ENCODE data around the gene ZDHHC8. TPM values are rescaled to one million over a fixed set of nuclear protein-coding genes. Genes with fewer than 3 reads are reported as not detected.
A peak's percentile ranks its signal among the peaks of the same experiment; 100 is the strongest.

ZDHHC8 gene
- total RNA-seq, 2 experiments from 2014 or later: 44.5 to 44.8 TPM

DNA sequence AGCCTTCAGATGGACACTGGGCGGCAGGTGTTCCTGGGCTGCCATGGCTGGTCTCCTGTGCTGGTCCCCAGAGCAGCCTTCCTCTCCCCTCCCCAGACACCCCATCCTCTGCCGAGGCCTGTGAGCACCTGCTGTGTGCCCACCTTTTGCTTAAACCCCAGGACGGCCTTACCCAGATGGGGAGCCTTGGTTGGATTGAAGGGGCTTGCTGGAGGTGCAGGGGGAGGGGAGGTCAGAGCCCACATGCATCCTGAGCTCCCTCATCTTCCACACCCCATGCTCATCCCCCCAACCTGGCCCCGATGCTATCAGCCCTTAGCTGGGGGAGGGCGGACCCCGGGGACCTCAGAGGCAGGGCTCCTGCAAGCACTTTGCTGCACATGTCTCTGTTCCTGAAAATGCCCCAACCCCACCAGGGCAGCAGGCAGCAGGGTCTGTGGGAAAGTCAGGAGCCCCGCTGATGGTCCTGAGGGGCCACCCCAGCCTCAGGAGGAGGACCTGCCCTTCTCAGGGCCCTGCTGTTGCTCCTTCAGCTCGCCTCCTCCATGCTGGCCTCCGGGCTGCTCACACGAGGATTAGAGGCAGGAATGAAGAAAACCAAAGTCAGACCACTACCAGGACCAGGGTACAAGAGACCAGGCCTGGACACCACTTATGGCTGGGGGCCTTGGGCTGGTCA, 60.8 kb downstream of the ZDHHC8 start:
- DNase-seq: no peak
- ATAC-seq: no peak
- Mint-ChIP-seq H3K27ac (no peak overlapping the region), H3K27me3 (no peaks in the 10 kb centered on the region), H3K36me3 (ENCODE audit: low read depth) (no peaks in the 10 kb centered on the region), H3K9me3 (no peaks in the 10 kb centered on the region), H3K4me3 (no peak overlapping the region), H3K4me1 (ENCODE audit: low read depth) (peaks cover 3% of the 10 kb centered on the region)
- intact Hi-C loops (cut with micrococcal nuclease): no loop called here
- ChIA-PET CTCF (interaction anchor here (0.7 to 1.4 kb wide), 3 partner anchors 21 to 66 kb away, joined by 3 read pairs; no protein-coding TSS in a partner anchor), POLR2A (interaction anchor here (0.9 kb wide), 1 partner anchor 14 kb away, joined by 3 read pairs; no protein-coding TSS in a partner anchor)
- TF ChIP-seq, protein P1, sequence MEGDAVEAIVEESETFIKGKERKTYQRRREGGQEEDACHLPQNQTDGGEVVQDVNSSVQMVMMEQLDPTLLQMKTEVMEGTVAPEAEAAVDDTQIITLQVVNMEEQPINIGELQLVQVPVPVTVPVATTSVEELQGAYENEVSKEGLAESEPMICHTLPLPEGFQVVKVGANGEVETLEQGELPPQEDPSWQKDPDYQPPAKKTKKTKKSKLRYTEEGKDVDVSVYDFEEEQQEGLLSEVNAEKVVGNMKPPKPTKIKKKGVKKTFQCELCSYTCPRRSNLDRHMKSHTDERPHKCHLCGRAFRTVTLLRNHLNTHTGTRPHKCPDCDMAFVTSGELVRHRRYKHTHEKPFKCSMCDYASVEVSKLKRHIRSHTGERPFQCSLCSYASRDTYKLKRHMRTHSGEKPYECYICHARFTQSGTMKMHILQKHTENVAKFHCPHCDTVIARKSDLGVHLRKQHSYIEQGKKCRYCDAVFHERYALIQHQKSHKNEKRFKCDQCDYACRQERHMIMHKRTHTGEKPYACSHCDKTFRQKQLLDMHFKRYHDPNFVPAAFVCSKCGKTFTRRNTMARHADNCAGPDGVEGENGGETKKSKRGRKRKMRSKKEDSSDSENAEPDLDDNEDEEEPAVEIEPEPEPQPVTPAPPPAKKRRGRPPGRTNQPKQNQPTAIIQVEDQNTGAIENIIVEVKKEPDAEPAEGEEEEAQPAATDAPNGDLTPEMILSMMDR (IDR thresholded peaks at IDR 0.05): no peak

DNA sequence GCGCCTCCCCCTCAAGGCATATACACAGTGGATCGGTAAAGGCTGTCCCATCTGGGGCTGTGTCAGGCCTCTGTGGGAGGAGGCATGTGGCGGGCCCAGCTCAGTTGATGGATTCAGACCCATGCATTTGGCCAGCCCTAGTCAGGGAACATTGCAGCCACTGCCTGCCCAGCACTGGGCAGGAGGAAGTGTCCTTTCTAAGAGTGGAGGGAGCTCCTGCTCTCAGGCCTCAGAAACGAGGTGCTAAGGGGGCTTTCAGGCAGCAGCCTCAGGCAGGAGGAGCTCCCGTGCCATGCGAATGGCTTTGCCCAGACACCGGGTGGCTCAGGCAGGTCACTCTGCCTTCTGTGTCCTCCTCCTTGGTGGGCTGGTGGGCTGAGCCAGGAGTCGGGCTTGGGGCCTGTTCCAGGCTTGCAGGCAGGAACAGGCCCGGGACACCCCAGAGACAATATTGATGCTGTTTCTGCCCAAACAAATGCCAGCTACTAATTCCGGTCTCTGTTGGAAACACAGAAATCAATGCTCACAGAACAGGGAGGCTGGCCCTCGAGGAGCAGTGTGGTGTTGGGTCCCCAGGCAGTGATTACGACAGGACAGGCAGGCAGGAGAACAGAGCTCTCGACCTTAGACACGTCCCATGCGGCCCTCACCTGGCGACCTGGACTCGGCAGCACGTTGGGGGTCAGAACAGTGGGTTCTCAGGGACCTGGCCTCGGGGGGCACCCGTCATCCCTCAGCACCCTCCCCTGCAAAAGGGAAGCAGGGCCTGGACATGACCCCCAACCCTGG, 61.6 kb downstream of the ZDHHC8 start:
- intact Hi-C loops (cut with micrococcal nuclease): no loop called here
- Mint-ChIP-seq H3K4me1 (ENCODE audit: low read depth) (peaks cover 3% of the 10 kb centered on the region), H3K4me3 (no peak overlapping the region), H3K36me3 (ENCODE audit: low read depth) (no peaks in the 10 kb centered on the region), H3K27me3 (no peaks in the 10 kb centered on the region), H3K27ac (no peak overlapping the region), H3K9me3 (no peaks in the 10 kb centered on the region)
- ChIA-PET POLR2A (interaction anchor here (0.9 kb wide), 1 partner anchor 15 kb away, joined by 3 read pairs; no protein-coding TSS in a partner anchor), CTCF (interaction anchor here (0.7 to 1.4 kb wide), 3 partner anchors 20 to 66 kb away, joined by 3 read pairs; no protein-coding TSS in a partner anchor)
- DNase-seq: no peak
- TF ChIP-seq, protein P1 (IDR thresholded peaks at IDR 0.05): no peak
- no peak for ATAC-seq

DNA sequence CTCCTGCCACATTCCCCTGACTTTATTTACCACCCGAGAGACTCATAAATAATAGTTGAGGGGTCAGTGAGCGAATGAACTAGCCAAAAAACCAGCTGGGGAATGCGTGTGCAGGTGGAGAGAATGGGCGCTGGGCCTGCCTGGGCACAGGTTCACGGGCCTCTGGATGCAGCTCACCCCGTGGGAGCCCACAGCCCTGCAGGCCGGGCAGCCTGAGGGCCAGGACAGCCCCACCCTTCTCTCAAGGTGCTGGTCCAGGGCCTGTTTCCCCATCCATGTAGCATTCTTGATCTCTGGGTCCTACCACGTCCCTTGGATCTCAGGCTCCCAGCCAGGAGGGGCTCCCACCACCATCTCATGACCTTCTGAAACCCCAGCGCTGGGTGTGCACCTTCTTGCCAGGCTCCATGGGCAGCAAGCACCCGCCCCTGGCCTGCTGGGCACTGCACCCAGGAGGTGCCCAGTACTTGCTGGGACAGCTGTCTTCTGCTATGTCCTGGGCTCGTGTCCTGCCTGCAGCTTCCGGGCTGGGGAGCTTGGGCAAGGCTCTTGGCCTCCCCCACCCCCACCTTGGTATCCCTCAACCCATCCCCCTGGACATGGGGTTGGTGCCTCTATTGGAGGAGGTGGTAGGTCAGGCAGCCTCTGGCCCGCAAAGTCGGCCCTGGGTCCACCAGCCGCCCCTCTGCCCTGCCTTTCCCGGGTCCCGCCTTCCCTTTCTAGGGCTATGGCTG, 62.3 kb downstream of the ZDHHC8 start:
- DNase-seq (no peak), ATAC-seq (no peak)
- intact Hi-C loops (cut with micrococcal nuclease): no loop called here
- CTCF ChIA-PET: no interaction called here
- Mint-ChIP-seq H3K27ac (no peak overlapping the region), H3K4me3 (no peak overlapping the region), H3K4me1 (ENCODE audit: low read depth) (peaks cover 3% of the 10 kb centered on the region), H3K27me3 (no peaks in the 10 kb centered on the region), H3K9me3 (no peaks in the 10 kb centered on the region), H3K36me3 (ENCODE audit: low read depth) (no peaks in the 10 kb centered on the region)
- TF ChIP-seq, protein P1 (IDR thresholded peaks at IDR 0.05): no peak
- POLR2A ChIA-PET: no interaction called here

DNA sequence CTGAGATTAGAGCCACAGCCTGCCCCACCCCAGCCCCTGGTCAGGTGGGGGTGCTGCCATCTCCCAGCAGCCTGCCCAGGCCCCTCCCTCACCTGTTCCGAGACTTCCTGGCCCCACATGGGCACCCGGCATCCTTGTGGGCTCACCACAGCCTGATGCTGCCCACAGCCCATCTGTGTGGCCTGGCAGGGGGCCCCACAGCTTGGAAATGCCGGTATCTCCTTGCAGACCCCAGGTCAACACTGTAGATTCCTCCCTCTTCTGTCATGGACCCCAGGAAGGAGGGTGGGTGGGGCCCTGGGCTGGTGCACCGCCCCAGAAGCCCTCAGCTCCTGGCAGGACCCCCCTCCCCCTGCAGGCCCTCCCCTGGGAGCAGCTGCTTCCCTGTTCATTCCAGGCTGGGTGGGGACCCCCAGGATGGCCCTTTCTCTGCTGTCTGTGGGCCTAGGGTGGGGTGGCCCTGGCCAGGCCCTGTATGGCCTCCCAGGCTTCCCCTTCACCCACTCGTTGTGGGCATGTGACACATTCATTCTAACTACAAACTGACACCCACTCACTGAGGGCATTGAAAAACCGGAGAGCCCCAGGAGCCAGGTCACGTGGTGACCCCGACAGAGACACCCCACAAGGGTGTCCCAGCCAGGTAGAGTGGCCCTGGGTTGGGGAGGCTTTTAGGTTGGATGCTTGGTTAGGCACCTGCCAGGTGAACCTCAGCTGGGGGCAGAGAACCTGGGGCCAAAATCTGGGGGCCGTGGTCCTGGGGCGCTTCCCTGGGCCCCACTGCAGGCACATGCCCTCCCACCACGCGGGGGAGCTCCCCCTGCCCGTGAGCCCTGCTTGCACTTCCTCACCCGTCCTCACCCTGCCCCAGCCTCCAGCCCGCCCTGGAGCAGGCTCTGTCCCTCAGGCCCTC, 63.3 kb downstream of the ZDHHC8 start:
- intact Hi-C loops (cut with micrococcal nuclease): no loop called here
- H3K9me3 Mint-ChIP-seq: no peaks in the 10 kb centered on the region

More for the DNA sequence above, 63.3 kb downstream of the ZDHHC8 start:
- TF ChIP-seq, protein P1 (IDR thresholded peaks at IDR 0.05): no peak
- peaks cover under 1% of the 10 kb centered on the region for H3K4me1 Mint-ChIP-seq (ENCODE audit: low read depth)
- H3K27me3 Mint-ChIP-seq: no peaks in the 10 kb centered on the region
- CTCF ChIA-PET: interaction anchor here (0.6 kb wide), 1 partner anchor 63 kb away, joined by 4 read pairs; no protein-coding TSS in a partner anchor
- H3K4me3 Mint-ChIP-seq: no peak overlapping the region
- no peak overlapping the region for H3K27ac Mint-ChIP-seq
- DNase-seq (peak; percentile 20), ATAC-seq (peak; percentile 24)
- no peaks in the 10 kb centered on the region for H3K36me3 Mint-ChIP-seq (ENCODE audit: low read depth)
- POLR2A ChIA-PET: no interaction called here
